Nephron (organoid): ENCODE data around the gene KIF6.

Experiments
- H3K27ac Mint-ChIP-seq, 3 experiments: 2 replicates each; pipeline ENCODE4 v1.8.0; 2020; ENCODE audit warnings: mixed read lengths in 3 of 3, mild to moderate bottlenecking in 2 of 3, moderate library complexity in 1 of 3
- H3K27me3 Mint-ChIP-seq: 2 replicates; pipeline ENCODE4 v1.8.0; 2021; ENCODE audit warnings: low read depth, mild to moderate bottlenecking, moderate library complexity, mixed read lengths
- H3K36me3 Mint-ChIP-seq: 2 replicates; pipeline ENCODE4 v1.8.0; 2020; ENCODE audit warnings: low read depth, mixed read lengths
- H3K4me1 Mint-ChIP-seq: 2 replicates; pipeline ENCODE4 v1.8.0; 2020; ENCODE audit warnings: mixed read lengths
- H3K4me3 Mint-ChIP-seq, 3 experiments: 2 replicates each; pipeline ENCODE4 v1.8.0; 2020; ENCODE audit warnings: mild to moderate bottlenecking in 3 of 3, mixed read lengths in 3 of 3, moderate library complexity in 2 of 3
- H3K9me3 Mint-ChIP-seq: 2 replicates; pipeline ENCODE4 v1.8.0; 2020; ENCODE audit warnings: mixed read lengths
- TF ChIP-seq, protein P1 (sequence below), 3 experiments: fragments of 200-600 bp; sonication (generic); IDR thresholded peaks; one replicate each; pipeline ENCODE4 v1.5.0; 2021; ENCODE audit warnings: antibody characterized with exemption in 3 of 3; ENCODE audit not compliant: unreplicated experiment in 3 of 3

KIF6 gene

DNA sequence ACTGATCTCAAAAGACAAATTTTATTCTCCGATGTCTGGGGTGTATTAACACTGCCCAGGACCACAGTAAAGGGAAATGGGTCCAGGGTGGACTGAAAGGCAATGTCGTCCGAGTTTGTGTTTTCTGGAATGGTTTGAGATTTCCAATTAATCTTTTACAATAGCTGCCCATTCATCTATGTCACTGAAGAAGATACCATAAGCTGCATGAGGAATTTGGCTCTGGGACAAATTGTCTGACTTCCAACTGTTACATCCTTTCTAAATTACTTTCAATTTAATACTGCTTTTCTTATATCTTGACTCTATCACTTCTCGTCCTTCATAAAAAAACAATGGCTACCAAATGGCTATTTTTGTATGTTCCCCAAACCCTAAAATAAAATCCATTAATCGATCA is 272.0 kb downstream of the KIF6 start:
- H3K36me3 Mint-ChIP-seq: peaks cover 6% of the 10 kb centered on the region
- H3K27ac Mint-ChIP-seq: peak overlapping the region in 2 of 3 experiments; percentile 37 to 86
- no peaks in the 10 kb centered on the region for H3K27me3 Mint-ChIP-seq
- peak overlapping the region in 1 of 3 experiments; percentile 37 for H3K4me3 Mint-ChIP-seq
- TF ChIP-seq, protein P1, sequence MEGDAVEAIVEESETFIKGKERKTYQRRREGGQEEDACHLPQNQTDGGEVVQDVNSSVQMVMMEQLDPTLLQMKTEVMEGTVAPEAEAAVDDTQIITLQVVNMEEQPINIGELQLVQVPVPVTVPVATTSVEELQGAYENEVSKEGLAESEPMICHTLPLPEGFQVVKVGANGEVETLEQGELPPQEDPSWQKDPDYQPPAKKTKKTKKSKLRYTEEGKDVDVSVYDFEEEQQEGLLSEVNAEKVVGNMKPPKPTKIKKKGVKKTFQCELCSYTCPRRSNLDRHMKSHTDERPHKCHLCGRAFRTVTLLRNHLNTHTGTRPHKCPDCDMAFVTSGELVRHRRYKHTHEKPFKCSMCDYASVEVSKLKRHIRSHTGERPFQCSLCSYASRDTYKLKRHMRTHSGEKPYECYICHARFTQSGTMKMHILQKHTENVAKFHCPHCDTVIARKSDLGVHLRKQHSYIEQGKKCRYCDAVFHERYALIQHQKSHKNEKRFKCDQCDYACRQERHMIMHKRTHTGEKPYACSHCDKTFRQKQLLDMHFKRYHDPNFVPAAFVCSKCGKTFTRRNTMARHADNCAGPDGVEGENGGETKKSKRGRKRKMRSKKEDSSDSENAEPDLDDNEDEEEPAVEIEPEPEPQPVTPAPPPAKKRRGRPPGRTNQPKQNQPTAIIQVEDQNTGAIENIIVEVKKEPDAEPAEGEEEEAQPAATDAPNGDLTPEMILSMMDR (IDR thresholded peaks at IDR 0.05; ENCODE audit: unreplicated experiment in 3 of 3): no peak
- peaks cover 12% of the 10 kb centered on the region for H3K9me3 Mint-ChIP-seq
- peaks cover 37% of the 10 kb centered on the region for H3K4me1 Mint-ChIP-seq

DNA sequence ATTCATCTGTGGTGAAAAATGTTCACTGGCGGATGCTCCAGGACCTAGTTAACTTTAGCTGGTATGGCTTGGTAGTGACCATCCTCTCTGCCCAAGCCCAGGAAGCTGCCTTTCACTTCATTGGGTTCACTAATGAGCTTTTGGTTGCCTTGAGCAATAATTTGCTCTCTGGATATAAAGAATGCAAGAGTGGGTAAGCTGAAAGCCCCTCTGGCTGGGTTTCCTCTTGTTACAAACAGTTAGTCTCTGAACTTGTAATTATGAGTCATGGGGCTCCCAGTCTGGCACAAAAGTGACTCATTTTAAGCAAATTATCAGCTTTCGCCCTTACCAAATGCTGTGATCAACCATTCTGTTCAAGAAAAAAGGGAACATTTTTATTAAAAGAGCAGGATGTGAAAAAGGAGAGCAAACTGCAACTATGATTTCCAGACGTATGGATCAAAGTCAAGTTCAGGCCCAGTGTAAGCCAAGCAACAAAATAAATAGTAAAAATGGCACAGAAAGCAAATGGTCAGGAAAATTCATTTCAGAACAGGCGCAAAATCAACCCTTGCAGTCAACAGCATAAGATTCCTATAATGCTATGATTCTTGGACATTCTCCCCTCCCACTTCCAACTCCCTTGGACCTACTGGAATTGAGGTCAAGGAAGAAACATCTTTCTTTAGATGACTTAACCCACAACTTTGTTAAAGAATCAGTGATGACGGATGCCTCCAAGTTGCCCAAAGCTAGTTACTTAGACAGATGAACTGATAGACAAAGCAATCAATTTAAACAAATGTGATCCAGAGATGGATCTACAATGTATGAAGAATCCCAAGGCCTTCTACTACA is 272.7 kb downstream of the KIF6 start:
- H3K4me3 Mint-ChIP-seq: no peak overlapping the region
- peaks cover 6% of the 10 kb centered on the region for H3K36me3 Mint-ChIP-seq
- peaks cover 40% of the 10 kb centered on the region for H3K4me1 Mint-ChIP-seq
- H3K9me3 Mint-ChIP-seq: peaks cover 9% of the 10 kb centered on the region
- H3K27me3 Mint-ChIP-seq: no peaks in the 10 kb centered on the region
- peak overlapping the region in 2 of 3 experiments; percentile 37 to 86 for H3K27ac Mint-ChIP-seq
- TF ChIP-seq, protein P1 (IDR thresholded peaks at IDR 0.05; ENCODE audit: unreplicated experiment in 3 of 3): no peak

DNA sequence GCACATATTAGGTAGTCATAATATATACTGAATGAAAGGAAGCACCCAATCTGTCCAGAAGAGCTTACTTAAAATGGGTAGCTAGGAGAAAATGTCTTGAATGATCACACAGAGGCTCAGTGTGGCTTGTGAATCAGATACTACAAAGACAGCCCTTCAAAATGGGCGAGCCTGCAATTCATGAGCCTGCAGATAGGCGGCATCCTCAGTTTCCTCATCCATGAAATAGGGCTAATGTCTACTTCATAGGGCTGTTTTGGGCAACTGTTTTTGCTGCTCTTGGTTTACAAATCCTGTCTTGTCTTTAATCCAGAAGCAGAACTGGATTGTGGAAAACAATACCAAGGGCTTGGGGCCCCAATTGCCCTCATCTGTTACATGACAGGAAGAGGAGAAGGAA is 273.4 kb downstream of the KIF6 start:
- peaks cover 45% of the 10 kb centered on the region for H3K4me1 Mint-ChIP-seq
- TF ChIP-seq, protein P1 (IDR thresholded peaks at IDR 0.05; ENCODE audit: unreplicated experiment in 3 of 3): peak in 1 of 3 experiments; percentile 23
- H3K27me3 Mint-ChIP-seq: no peaks in the 10 kb centered on the region
- peak overlapping the region in 1 of 3 experiments; percentile 12 for H3K27ac Mint-ChIP-seq
- H3K9me3 Mint-ChIP-seq: peaks cover 8% of the 10 kb centered on the region
- H3K4me3 Mint-ChIP-seq: no peak overlapping the region
- H3K36me3 Mint-ChIP-seq: peaks cover 6% of the 10 kb centered on the region

DNA sequence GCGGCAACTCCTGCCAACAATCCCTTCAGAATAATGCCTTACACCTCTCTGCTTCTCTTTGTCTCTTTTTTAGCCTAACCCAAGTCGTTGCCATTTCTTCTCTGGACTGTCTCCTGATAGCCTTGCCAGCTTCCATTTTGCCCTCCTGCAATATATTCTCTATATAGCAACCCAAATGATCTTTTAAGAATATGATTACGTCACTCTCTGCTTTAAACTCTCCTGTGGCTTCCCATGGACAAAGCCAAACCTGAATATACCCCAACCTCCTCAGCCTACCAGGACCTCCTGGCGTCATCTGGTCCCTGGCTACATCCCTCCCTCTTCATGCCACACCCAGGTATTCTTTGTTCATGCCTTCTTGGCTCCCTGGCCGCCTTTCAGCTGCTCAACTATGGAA is 276.2 kb downstream of the KIF6 start:
- H3K4me1 Mint-ChIP-seq: peaks cover 45% of the 10 kb centered on the region
- no peak overlapping the region for H3K27ac Mint-ChIP-seq
- H3K27me3 Mint-ChIP-seq: no peaks in the 10 kb centered on the region
- TF ChIP-seq, protein P1 (IDR thresholded peaks at IDR 0.05; ENCODE audit: unreplicated experiment in 3 of 3): no peak
- peaks cover 2% of the 10 kb centered on the region for H3K36me3 Mint-ChIP-seq
- H3K4me3 Mint-ChIP-seq: no peak overlapping the region
- H3K9me3 Mint-ChIP-seq: peaks cover 4% of the 10 kb centered on the region

DNA sequence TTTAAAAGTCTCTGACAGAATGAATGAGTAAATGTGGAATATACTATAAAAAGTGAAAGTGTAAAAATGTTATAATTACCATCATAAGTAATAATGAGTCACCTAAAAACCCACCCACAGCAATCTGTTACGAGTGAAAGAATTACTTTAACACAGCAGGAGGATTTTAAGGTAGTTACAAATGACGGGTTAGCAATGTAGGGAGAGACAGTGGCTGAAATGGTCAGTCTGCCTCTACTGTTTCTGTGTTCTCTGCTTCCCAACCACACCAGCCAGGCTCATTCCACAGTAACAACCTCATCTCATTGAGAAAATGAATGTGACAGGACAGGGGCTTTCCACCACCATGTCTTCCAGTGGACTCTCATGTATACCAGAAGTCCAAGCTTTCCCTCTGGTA is 278.3 kb downstream of the KIF6 start:
- no peak overlapping the region for H3K27ac Mint-ChIP-seq
- peaks cover 28% of the 10 kb centered on the region for H3K4me1 Mint-ChIP-seq
- TF ChIP-seq, protein P1 (IDR thresholded peaks at IDR 0.05; ENCODE audit: unreplicated experiment in 3 of 3): no peak
- no peaks in the 10 kb centered on the region for H3K9me3 Mint-ChIP-seq
- H3K36me3 Mint-ChIP-seq: no peaks in the 10 kb centered on the region
- H3K27me3 Mint-ChIP-seq: peaks cover 4% of the 10 kb centered on the region
- H3K4me3 Mint-ChIP-seq: no peak overlapping the region

DNA sequence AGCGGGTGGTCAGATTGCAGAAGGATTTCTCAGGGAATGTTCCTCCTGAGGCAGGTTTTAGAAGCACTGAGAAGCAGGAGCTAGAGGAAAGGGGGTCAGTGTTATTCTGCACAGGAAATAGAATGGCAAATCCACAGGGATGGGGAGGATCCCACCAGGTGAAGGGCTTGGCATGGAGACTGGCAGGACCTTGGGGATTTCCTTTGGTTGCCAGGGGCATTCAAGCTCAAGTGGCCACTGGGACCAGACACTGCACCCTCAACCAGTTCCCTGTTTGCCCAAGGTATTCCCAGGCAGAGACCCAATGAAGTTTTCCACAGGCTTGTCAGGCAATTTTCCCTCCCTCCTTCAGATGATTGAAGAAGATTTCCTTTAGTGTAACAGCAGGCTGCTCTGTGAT is 279.5 kb downstream of the KIF6 start:
- Mint-ChIP-seq H3K27me3 (peaks cover 4% of the 10 kb centered on the region), H3K4me1 (peaks cover 19% of the 10 kb centered on the region), H3K27ac (no peak overlapping the region), H3K36me3 (no peaks in the 10 kb centered on the region), H3K4me3 (no peak overlapping the region), H3K9me3 (no peaks in the 10 kb centered on the region)
- TF ChIP-seq, protein P1 (IDR thresholded peaks at IDR 0.05; ENCODE audit: unreplicated experiment in 3 of 3): no peak
